ENCODE results near the gene PELI1.

PELI1 gene

DNA sequence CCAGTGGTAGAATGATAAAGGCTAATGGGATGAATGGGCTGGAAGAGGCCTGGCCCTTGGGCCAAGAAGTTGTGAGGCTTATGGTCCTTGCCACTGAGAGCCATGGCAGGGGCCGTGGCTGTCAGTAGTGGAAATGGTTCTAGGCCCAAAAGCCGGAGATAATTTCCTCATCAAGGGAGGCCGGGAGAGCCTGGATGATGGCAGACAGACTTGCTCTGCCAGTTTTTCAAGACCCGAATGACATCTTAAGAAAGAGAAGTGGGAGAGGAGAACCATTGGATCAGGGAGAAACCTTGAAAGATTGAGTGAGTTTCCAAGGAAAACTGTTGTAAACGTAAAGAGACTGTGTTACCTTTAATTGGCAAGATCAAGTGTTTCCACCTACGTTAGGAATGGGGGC, 78.7 kb downstream of the PELI1 start:
- TF ChIP-seq ZNF274 (IDR thresholded peaks at IDR 0.05; ENCODE audit: low read depth, low read length) = no peak
- no peak overlapping the region for H3K4me3 ChIP-seq (ENCODE audit: low read length)

DNA sequence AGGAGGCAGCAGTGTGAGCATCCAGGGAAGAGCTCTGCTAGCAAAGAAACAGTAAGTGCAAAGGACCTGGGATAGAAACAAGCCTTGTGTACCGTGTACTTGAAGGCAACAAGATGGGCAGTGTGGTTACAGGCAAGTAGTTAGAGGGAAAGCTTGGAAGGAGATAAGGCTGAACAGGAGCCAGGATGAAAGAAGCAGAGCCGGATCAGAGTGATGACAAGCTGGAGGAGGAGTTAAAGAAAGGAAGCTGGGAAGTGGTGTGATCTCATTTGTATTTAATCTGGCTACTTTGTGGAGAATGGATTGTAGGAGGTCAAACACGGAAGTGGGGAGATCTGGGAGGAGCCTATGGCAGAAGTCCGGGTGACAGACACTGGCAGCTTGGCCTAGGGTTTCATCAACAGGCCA, 80.3 kb downstream of the PELI1 start:
- TF ChIP-seq ZNF274 (IDR thresholded peaks at IDR 0.05; ENCODE audit: low read depth, low read length) = no peak
- H3K4me3 ChIP-seq (ENCODE audit: low read length) = no peak overlapping the region

DNA sequence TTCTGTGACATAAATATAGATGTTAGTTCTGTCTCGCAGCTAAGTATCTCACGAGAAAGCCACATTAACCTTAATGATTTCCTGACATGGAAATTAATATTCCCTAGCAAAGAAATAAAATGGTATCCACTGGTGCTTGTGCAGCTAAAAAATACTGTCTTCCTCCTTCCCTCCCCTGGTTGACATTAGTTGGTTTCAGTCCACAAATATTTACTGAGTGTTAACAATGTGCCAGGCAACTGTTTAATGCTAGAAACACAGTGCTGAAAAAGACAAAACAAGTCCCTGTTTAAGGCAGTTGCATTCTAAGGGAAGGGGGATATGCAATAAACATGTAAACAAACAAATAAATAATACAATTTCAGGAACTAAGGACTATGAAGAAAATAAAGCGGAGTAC, 80.8 kb downstream of the PELI1 start:
- H3K4me3 ChIP-seq (ENCODE audit: low read length) = no peak overlapping the region
- TF ChIP-seq ZNF274 (IDR thresholded peaks at IDR 0.05; ENCODE audit: low read depth, low read length) = no peak

DNA sequence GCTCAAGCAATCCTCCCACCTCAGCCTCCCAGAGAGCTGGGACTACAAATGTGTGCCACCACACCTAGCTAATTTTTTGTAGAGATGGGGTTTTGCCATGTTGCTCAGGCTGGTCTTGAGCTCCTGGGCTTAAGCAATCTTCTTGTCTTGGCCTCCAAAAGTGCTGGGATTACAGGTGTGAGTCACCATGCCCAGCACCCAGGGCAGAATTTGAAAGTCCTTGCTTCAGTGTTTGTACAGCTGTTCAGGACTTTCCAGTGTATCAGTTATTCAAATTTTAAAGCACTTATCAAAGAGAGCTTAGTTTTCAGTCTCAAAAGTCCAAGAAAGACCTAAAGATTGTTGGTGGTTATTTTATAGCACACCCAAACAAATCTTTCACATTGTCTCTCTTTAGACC, 81.4 kb downstream of the PELI1 start:
- no peak overlapping the region for H3K4me3 ChIP-seq (ENCODE audit: low read length)
- no peak for TF ChIP-seq ZNF274 (IDR thresholded peaks at IDR 0.05; ENCODE audit: low read depth, low read length)

DNA sequence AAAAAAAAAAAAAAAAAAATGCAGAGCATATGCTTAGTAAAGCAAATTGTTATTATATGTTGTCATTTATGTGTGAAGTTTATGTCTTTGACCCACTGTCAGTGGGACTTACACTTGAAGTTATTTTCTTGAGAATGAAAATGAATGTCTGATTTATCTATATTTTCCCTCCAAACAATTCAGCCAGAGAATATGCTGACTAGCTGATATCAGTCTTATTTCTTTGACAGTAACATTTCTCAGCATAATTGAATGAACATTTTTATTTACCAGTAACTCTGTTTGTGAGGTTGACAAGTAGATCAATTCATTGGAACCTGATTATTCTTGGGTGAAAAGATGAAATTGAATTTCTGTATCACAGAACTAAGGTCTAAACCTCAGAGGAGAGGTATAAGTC, 85.0 kb downstream of the PELI1 start:
- H3K4me3 ChIP-seq (ENCODE audit: low read length) = no peak overlapping the region
- no peak for TF ChIP-seq ZNF274 (IDR thresholded peaks at IDR 0.05; ENCODE audit: low read depth, low read length)

DNA sequence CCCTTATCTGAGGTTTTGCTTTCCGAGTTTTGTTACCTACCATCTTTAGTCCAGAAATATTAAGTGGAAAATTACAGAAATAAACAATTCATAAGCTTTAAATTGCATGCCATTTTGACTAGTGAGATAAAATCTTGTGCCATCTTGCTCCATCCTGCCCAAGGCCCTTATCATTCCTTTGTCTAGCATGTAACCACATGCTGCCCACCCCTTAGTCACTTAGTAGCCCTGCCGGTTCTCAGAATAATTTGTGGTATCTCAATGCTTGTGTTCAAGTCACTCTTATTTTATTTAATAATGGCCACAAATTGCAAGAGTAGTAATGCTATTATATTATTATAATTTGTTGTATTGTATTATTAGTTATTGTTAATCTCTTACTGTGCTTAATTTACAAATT, 88.2 kb downstream of the PELI1 start:
- H3K4me3 ChIP-seq (ENCODE audit: low read length) = no peak overlapping the region
- TF ChIP-seq ZNF274 (IDR thresholded peaks at IDR 0.05; ENCODE audit: low read depth, low read length) = no peak

DNA sequence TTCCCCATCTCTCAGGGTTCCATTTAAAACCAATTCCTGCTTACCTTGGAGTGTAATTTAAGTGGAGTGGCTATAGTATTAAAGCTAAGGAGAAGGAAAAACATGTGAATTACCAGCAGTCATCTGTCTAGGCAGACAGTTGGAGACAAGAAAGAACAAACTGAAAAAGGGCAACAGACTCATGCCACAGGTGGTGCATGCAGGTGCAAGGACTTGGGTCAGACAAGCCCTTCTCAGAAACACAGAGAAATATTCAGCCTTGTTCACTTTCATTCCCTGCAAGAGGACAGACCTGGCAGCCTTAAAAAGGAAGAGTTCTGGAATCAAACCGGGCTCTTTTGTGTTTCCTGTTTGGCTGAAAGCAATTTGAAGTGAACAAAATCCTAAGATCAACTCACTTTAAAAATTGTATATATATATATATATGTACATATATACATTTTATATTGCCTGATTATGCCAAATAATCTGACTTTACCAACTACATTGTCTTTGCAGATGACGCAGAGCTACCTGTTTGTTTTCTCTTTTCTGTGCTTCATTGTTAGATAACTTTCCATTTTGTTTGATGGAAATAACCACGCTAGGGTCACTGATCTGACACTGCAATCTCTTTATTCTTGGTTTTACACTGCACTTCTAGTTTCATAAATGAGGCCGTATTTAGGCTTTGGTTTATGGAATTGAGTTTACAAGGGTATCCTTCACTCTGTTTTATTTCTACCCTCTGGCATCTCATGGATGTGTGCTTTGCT, 89.9 kb downstream of the PELI1 start:
- no peak overlapping the region for H3K4me3 ChIP-seq (ENCODE audit: low read length)
- no peak for TF ChIP-seq ZNF274 (IDR thresholded peaks at IDR 0.05; ENCODE audit: low read depth, low read length)

DNA sequence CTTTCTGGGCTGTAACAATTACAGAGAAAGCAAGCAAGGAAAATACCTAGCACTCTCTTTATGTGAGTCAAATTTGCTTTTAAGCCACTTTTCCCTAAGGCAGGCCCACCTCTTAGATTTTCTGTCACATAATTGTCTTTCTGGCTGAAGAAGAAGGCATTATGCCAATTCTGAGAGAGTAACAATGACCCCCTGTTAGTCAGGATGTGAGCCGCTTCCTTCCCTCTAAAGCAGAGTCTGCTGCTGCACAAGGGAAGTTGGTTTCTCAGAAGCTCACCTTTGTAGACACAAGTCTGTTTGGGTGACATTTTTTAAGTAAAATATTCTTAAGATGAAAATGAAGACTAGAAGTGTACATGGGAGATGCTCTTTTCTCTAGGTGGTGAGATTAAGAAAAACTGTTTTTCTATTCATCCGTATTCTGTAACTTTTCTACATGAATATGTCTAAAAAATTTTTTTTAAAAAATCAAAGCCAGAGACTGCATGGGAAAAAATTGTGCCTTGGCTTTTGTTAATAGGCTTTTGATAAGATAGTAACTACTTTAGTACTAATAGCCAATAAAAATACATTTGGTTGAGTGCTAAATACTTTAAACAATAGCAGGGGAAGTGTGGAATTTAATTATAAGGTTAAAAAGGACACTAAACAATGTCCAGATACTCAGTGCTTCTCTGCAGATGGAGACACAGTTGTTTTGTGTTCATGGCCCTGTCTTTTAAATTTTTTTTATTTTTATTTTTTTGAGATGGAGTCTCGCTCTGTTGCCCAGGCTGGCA, 91.6 kb downstream of the PELI1 start:
- H3K4me3 ChIP-seq (ENCODE audit: low read length) = no peak overlapping the region
- no peak for TF ChIP-seq ZNF274 (IDR thresholded peaks at IDR 0.05; ENCODE audit: low read depth, low read length)

DNA sequence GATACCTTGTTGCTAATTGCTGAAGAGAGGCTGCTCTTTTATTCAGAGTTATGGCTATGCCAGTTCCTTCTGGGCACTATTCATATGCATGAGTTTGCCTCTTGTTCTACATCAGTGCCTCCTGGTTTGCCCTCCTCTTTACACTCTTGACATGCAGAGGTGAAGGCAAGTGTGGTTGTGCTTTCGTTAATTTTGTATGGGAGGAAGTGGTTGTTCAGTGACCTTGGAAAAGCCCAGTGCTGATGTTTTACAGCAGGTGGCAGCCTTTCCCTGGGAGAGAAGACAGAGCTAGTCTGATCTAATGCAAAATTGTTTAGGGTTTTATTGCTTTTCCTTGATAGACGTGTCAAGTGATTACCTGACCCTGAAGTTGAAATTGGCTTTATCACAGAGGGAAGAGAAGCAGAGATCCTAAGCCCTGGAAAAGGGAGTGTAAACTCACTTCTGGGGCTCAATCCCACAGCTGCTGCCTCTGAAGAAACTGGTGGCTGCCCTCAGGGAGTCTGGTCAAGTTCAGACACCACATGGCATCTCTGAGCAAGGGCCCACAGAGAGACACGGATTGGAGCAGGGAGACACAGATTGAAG, 94.5 kb downstream of the PELI1 start:
- no peak overlapping the region for H3K4me3 ChIP-seq (ENCODE audit: low read length)
- no peak for TF ChIP-seq ZNF274 (IDR thresholded peaks at IDR 0.05; ENCODE audit: low read depth, low read length)

DNA sequence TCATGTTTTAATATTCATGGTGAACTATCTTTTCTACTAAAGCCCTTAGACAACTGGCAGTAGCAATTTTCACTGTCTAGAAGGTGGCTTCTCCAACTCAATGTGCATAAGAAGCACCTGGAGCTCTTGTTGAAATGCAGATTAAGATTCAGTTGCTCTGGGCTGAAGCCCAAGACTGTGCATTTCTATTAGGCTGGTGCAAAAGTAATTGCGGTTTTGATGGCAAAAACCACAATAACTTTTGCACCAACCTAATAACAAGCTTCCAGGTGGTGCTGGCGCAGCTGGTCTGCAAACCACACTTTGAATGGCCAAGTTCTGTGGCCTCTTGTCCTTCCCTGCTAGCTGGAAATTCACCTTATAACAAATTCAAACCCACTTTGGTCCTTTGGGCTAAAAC, 98.3 kb downstream of the PELI1 start:
- no peak overlapping the region for H3K4me3 ChIP-seq (ENCODE audit: low read length)
- TF ChIP-seq ZNF274 (IDR thresholded peaks at IDR 0.05; ENCODE audit: low read depth, low read length) = no peak

Data from GM08714 (cell line).